Activated T-cell treated with anti-CD3 and anti-CD28 coated beads for 24 hours (primary cell): ENCODE data around the gene MAP4.
"Not testable (repeated sequence)": the region's sequence is repeated elsewhere in the genome, so short reads cannot be mapped to it uniquely, and the experiment has no call there.

Source experiments
- DNase-seq: peaks from one replicate; pipeline ENCODE4 v3.0.0-alpha.2; 2020; ENCODE audit warnings: low read depth

The MAP4 gene

GRCh38 chr3:47846186-47846879 is 169.9 kb downstream of the MAP4 start:
- DNase-seq: no peak

DNA sequence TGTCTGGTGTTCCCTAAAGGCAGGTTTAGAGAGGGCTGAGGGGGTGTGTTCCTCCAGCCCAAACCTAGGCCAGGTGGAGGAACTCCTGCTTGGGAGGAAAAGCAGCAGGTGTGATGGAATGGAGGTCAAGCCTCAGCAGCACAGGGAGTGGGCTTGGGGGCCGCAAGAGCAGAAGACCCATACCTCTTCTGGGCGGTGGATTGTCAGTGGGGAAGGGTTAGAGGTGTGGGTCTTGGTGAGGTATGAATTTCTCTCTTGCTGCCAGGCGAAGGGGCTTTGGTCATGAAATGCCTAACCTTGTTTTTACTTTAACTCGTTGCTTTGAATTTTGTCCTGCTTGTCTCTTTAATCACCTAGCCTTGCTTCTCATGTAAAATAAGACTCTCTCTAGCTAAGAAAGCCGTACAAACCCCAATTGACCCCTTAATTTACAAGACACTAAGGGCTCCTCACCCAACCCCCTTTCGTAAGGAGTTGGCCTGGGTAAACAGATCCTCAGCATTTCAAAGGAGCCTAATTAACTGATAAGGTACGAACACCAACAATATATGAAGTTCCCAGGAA is 174.3 kb downstream of the MAP4 start:
- no peak for DNase-seq

GRCh38 chr3:47838503-47838902 is 177.7 kb downstream of the MAP4 start:
- no peak for DNase-seq

DNA sequence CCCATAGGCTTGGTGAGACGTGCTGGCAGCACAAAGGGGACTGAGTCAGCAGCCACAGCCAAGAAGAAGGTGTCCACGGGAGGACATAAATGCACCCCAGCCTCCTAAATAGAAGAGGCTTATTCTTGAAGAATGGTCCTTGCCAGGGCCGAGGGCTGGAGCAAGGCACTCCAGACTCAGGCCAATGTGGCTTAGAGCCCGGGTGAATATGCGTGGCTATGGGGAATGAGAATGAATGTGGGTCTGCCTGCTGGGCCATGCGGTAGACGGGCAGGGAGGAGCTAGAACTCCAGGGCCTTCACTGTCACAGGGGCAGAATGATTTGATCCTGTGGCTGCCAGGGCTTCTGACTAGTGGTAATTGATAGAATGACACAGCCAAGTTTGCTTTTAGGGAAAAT is 179.2 kb downstream of the MAP4 start:
- DNase-seq: no peak

- not testable (repeated sequence) for DNase-seq
Measured at GRCh38 chr3:47829482-47829881, 186.7 kb downstream of the MAP4 start.

DNA sequence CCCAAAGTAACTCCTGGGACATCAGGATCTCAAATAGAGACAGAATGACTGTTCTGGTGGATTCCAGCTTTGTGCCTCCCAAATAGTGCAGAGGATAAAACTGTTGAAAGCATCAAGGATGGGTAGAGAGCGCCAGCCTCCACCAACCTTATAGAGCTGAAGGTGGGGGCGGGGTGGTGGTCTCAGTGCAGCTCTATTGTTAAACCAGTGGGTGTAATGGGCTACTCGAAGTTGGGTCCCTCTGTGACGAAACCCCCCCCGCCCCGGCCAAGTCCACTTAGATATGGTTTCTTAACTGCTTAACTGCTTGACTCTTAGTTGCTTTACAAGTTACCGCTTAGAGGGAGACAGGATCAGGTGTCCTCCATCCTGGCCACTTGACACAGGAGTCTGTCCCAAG is 190.6 kb downstream of the MAP4 start:
- no peak for DNase-seq

- peak; percentile 73 for DNase-seq
Measured at GRCh38 chr3:47824541-47825473, 191.4 kb downstream of the MAP4 start.

DNA sequence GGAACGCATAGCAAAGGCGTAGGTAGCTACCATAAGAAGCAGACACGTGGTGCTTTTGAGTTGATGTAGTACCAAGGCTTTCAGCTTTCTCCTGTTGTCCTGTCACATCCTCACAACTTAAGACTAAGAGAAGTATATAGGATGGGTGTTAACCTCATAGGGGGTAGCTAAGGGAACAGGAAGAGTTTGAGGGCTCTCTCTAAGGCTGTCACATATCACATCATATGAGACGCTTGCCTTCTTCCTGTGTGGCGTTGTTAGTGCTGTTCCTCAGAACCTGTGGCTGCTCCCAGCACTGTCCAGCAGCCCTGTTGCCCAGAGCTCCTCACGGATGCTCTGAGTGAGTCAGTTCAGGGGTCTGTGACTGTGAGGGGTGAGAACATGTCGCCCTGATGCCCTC is 198.6 kb downstream of the MAP4 start:
- no peak for DNase-seq

- DNase-seq: no peak
Measured at GRCh38 chr3:47813551-47814177, 202.6 kb downstream of the MAP4 start.

DNA sequence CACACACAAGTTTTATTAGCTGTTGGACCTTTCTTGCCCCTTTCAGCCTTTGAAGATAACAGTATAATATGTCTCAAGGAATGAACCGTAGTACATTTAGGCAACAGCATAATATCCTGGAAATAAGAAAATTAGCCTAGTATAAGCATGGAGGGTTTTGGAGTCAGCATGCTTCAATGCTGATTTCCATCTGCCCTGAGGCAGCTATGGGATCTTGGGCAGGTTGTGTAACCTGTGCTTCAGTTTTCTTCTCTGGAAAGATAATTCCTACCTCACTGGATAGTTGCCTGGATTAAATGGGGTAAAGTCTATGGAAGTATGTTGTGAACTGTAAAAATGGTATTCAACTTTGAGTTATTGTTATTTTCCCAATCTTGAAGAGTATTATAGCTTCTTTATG is 211.6 kb downstream of the MAP4 start:
- no peak for DNase-seq

GRCh38 chr3:47803480-47804025 is 212.7 kb downstream of the MAP4 start:
- DNase-seq: no peak

GRCh38 chr3:47802734-47803479 is 213.3 kb downstream of the MAP4 start, which contains the start of gene DHX30:
Gene DHX30 (plus strand): TSS chr3:47803138. CDS start chr3:47810684, 7,546 bp downstream.
- DNase-seq: peak; percentile 81
